ENCODE data around the gene HTR4.

DNA sequence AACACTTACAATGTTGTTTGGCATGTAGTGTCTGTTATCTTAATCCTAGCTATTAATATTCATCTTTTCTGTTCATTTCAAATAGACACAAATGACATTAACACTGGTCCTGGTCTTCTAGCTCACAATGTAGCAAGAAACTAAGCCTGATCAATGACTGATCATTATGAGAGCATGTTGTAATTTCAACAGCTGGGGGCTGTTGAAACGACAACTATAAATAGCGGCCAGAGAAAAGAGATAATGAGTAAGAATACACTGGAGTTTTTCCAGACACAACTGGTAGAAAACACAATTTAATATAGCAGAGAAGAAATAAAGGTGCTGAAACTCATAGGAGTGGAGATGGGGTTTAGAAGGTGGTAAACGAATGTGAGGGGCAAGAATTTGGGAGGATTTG is 89.2 kb downstream of the HTR4 start:
- TF ChIP-seq, protein P1, sequence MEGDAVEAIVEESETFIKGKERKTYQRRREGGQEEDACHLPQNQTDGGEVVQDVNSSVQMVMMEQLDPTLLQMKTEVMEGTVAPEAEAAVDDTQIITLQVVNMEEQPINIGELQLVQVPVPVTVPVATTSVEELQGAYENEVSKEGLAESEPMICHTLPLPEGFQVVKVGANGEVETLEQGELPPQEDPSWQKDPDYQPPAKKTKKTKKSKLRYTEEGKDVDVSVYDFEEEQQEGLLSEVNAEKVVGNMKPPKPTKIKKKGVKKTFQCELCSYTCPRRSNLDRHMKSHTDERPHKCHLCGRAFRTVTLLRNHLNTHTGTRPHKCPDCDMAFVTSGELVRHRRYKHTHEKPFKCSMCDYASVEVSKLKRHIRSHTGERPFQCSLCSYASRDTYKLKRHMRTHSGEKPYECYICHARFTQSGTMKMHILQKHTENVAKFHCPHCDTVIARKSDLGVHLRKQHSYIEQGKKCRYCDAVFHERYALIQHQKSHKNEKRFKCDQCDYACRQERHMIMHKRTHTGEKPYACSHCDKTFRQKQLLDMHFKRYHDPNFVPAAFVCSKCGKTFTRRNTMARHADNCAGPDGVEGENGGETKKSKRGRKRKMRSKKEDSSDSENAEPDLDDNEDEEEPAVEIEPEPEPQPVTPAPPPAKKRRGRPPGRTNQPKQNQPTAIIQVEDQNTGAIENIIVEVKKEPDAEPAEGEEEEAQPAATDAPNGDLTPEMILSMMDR (IDR thresholded peaks at IDR 0.05 in 2 of 3, conservative IDR thresholded peaks at IDR 0.05 in 1 of 3; ENCODE audit: borderline replicate concordance in 1 of 3, insufficient read depth in 1 of 3, low read depth in 2 of 3, low read length in 2 of 3) = no peak
- TF ChIP-seq EZH2 (IDR thresholded peaks at IDR 0.05) (no peak), POLR2A (IDR thresholded peaks at IDR 0.05; ENCODE audit: borderline replicate concordance, extremely low read depth, insufficient read depth, insufficient read length) (no peak)
